Measurements from ENCODE around the gene GOLT1B.

The GOLT1B gene

GRCh38 chr12:21546716-21547115 lies 45.1 kb downstream of the GOLT1B start:
- TF ChIP-seq, protein P1, sequence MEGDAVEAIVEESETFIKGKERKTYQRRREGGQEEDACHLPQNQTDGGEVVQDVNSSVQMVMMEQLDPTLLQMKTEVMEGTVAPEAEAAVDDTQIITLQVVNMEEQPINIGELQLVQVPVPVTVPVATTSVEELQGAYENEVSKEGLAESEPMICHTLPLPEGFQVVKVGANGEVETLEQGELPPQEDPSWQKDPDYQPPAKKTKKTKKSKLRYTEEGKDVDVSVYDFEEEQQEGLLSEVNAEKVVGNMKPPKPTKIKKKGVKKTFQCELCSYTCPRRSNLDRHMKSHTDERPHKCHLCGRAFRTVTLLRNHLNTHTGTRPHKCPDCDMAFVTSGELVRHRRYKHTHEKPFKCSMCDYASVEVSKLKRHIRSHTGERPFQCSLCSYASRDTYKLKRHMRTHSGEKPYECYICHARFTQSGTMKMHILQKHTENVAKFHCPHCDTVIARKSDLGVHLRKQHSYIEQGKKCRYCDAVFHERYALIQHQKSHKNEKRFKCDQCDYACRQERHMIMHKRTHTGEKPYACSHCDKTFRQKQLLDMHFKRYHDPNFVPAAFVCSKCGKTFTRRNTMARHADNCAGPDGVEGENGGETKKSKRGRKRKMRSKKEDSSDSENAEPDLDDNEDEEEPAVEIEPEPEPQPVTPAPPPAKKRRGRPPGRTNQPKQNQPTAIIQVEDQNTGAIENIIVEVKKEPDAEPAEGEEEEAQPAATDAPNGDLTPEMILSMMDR (IDR thresholded peaks at IDR 0.05; ENCODE audit: insufficient read depth, low read depth, low read length, missing control alignments), result no peak
- H3K4me3 ChIP-seq (ENCODE audit: low read length), result no peak overlapping the region

DNA sequence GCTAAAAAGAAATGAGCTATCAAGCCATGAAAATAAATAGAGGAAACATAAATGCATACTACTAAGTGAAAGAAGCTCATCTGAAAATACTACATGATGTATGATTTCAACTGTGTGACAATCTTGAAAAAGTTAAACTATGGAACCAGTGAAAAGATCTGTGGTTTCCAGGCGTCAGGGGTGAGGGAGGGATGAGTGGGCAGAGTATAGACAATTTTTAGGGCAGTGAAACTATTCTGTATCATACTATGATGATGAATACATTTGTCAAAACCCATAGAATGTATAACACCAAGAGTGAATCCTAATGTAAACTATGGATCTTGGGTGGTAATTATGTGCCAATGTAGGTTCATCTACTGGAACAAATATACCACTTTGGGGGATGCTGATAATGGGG lies 45.8 kb downstream of the GOLT1B start:
- H3K4me3 ChIP-seq (ENCODE audit: low read length), result no peak overlapping the region
- DNase-seq (ENCODE audit: low read depth), result no peak
- TF ChIP-seq, protein P1 (IDR thresholded peaks at IDR 0.05; ENCODE audit: insufficient read depth, low read depth, low read length, missing control alignments), result no peak

More at GRCh38 chr12:21546716-21547115, 45.1 kb downstream of the GOLT1B start:
- DNase-seq (ENCODE audit: low read depth), result no peak

DNA sequence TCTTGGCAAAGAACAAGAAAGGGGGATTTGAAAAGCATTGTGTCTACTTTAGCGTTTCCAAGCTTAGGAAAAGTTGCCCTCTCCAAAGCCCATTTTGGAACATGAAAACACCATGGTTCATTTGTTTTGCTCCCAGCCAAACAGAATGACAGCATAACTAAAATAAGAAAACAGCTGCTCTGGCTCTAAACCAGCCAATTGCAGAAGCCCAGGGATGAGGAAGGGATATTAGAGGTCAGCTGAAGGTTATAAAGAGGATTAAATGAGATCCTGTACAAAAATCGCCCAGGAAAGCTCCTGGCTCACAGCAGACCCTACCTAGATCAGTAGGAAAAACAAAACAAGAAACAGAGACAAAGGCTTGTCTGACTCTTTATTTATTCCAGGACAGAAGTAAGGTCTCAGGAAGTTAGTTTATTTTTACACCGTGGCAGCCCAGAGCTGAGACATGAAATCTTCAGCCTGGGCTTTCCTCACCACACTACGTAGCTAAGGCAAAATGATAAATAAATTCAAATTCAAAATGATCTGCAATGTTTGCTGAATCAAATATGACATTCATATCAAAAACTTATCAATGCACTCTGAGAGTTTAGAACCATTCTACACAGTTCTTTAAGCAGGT lies 50.4 kb downstream of the GOLT1B start:
- TF ChIP-seq, protein P1 (IDR thresholded peaks at IDR 0.05; ENCODE audit: insufficient read depth, low read depth, low read length, missing control alignments), result no peak
- DNase-seq (ENCODE audit: low read depth), result no peak
- H3K4me3 ChIP-seq (ENCODE audit: low read length), result no peak overlapping the region

- no peak overlapping the region for H3K4me3 ChIP-seq (ENCODE audit: low read length)
- no peak for DNase-seq (ENCODE audit: low read depth)
- TF ChIP-seq, protein P1 (IDR thresholded peaks at IDR 0.05; ENCODE audit: insufficient read depth, low read depth, low read length, missing control alignments), result no peak
These were observed 51.2 kb downstream of the GOLT1B start for GRCh38 chr12:21552635-21553328.

DNA sequence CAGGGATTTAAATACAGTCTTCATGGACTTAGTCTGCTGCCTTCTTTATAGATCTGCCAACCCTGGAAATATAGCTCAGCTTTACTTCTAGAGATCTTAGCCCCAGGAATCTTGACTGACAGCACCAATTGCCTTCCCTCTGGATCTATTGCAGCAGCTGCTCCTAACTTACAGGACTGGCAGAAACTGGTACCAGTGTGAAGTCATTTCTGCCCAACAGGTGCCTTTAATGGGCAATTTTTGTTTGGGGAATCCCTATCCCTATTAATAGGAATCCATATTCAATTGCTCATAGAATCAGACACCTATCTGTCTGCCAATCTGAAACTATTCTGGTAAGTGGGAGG lies 51.7 kb downstream of the GOLT1B start:
- DNase-seq (ENCODE audit: low read depth), result no peak
- TF ChIP-seq, protein P1 (IDR thresholded peaks at IDR 0.05; ENCODE audit: insufficient read depth, low read depth, low read length, missing control alignments), result no peak
- no peak overlapping the region for H3K4me3 ChIP-seq (ENCODE audit: low read length)

DNA sequence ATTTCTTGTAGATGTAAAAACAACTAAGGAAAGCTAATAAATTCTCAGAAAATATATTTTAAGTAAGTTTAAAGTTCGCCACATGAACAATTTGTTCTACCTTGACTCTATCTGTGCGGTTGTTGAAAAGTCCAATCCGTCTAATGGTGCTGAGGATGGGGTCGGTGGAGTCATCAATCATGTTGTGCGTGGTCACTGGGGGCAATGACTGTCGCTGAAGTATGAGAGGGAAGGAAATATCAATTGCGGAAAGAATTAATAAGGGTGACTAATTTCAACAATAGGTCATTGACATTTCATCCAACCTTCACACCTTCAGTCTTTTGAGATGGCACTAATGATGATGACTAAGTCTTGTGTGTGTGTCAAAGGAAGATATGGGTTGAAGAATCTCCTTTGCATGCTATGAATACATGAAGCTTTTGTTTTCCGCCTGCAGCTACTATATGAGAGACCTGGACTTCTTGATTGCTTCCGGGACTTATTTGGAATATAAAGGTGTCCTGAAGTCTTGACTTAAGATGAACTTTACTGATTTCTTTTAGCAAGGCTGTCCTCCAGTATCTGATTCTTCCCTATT lies 56.6 kb downstream of the GOLT1B start:
- DNase-seq (ENCODE audit: low read depth), result no peak
- no peak overlapping the region for H3K4me3 ChIP-seq (ENCODE audit: low read length)
- TF ChIP-seq, protein P1 (IDR thresholded peaks at IDR 0.05; ENCODE audit: insufficient read depth, low read depth, low read length, missing control alignments), result no peak
